ENCODE results near the gene HOMEZ.
A peak's percentile ranks its signal among the peaks of the same experiment; 100 is the strongest.
"Not testable (repeated sequence)": the region's sequence is repeated elsewhere in the genome, so short reads cannot be mapped to it uniquely, and the experiment has no call there.

The HOMEZ gene

GRCh38 chr14:23286020-23286901 is at the start of gene HOMEZ:
TSS of gene HOMEZ (minus strand) at chr14:23286132. CDS start at chr14:23285952, 180 bp downstream.
- DNase-seq (ENCODE audit: low read depth), result peak; percentile 97
- peak within 1 kb of the TSS; percentile 95 for H3K4me3 ChIP-seq (ENCODE audit: low read depth, low read length)

GRCh38 chr14:23335623-23336022 is 49.7 kb upstream of the HOMEZ start:
- DNase-seq (ENCODE audit: low read depth), result no peak
- H3K4me3 ChIP-seq (ENCODE audit: low read depth, low read length), result no peak overlapping the region

GRCh38 chr14:23327947-23328744 is 42.2 kb upstream of the HOMEZ start:
- no peak overlapping the region for H3K4me3 ChIP-seq (ENCODE audit: low read depth, low read length)
- DNase-seq (ENCODE audit: low read depth), result no peak

GRCh38 chr14:23326491-23327332 is 40.8 kb upstream of the HOMEZ start:
- no peak overlapping the region for H3K4me3 ChIP-seq (ENCODE audit: low read depth, low read length)
- no peak for DNase-seq (ENCODE audit: low read depth)

GRCh38 chr14:23325746-23326145 is 39.8 kb upstream of the HOMEZ start:
- not testable (repeated sequence) for DNase-seq (ENCODE audit: low read depth); H3K4me3 ChIP-seq (ENCODE audit: low read depth, low read length)

GRCh38 chr14:23324993-23325392 is 39.1 kb upstream of the HOMEZ start:
- DNase-seq (ENCODE audit: low read depth), result no peak

GRCh38 chr14:23324455-23324846 is 38.5 kb upstream of the HOMEZ start:
- H3K4me3 ChIP-seq (ENCODE audit: low read depth, low read length), result no peak overlapping the region
- no peak for DNase-seq (ENCODE audit: low read depth)

More at GRCh38 chr14:23324993-23325392, 39.1 kb upstream of the HOMEZ start:
- H3K4me3 ChIP-seq (ENCODE audit: low read depth, low read length), result no peak overlapping the region

GRCh38 chr14:23323838-23324454 is 38.0 kb upstream of the HOMEZ start:
- no peak overlapping the region for H3K4me3 ChIP-seq (ENCODE audit: low read depth, low read length)
- DNase-seq (ENCODE audit: low read depth), result no peak

GRCh38 chr14:23322568-23323517 is 36.9 kb upstream of the HOMEZ start:
- peak overlapping the region; percentile 85 for H3K4me3 ChIP-seq (ENCODE audit: low read depth, low read length)
- DNase-seq (ENCODE audit: low read depth), result no peak

GRCh38 chr14:23321572-23322547 is 35.9 kb upstream of the HOMEZ start:
- DNase-seq (ENCODE audit: low read depth), result no peak
- H3K4me3 ChIP-seq (ENCODE audit: low read depth, low read length), result peak overlapping the region; percentile 85

GRCh38 chr14:23320584-23321571 is 34.9 kb upstream of the HOMEZ start, which contains the start of gene PABPN1:
TSS of gene PABPN1 (plus strand) at chr14:23321457. CDS start at chr14:23321470, 13 bp downstream.
- DNase-seq (ENCODE audit: low read depth), result peak; percentile 99
- H3K4me3 ChIP-seq (ENCODE audit: low read depth, low read length), result peak within 1 kb of the TSS; percentile 85

GRCh38 chr14:23319746-23320583 is 34.0 kb upstream of the HOMEZ start:
- DNase-seq (ENCODE audit: low read depth), result no peak
- peak overlapping the region; percentile 44 for H3K4me3 ChIP-seq (ENCODE audit: low read depth, low read length)

- no peak for DNase-seq (ENCODE audit: low read depth)
- H3K4me3 ChIP-seq (ENCODE audit: low read depth, low read length), result no peak overlapping the region
Observed at GRCh38 chr14:23316300-23316699, 30.4 kb upstream of the HOMEZ start.

- DNase-seq (ENCODE audit: low read depth), result no peak
- no peak overlapping the region for H3K4me3 ChIP-seq (ENCODE audit: low read depth, low read length)
Observed at GRCh38 chr14:23310546-23310945, 24.6 kb upstream of the HOMEZ start.
